Subcutaneous adipose tissue (tissue), 4 donors: Measurements from ENCODE around the gene IFT57. TPM values are rescaled to one million over a fixed set of nuclear protein-coding genes. Genes with fewer than 3 reads are reported as not detected.

ENCODE experiments used
- CTCF ChIP-seq: fragments of 450-650 bp; IDR thresholded peaks from one replicate; pipeline ENCODE4 v1.5.1; 2016; ENCODE audit warnings: low read depth, mild to moderate bottlenecking, control low read depth, antibody characterized with exemption, moderate library complexity
- total RNA-seq, 4 donors: library from RNA; depleted of rRNA; stranded (reverse); fragments of >200 nt; gene quantifications; one replicate each; pipeline ENCODE4 v1.1.0, GENCODE V29; 2016

The IFT57 gene
- total RNA-seq, 4 donors from 2014 or later: 24.3 to 53.3 (median 34.4) TPM

- TF ChIP-seq CTCF: no peak
These were observed 51.1 kb downstream of the IFT57 start for GRCh38 chr3:108171106-108171505.

- TF ChIP-seq CTCF: no peak
These were observed 57.8 kb downstream of the IFT57 start for GRCh38 chr3:108164391-108164790.

GRCh38 chr3:108159865-108160264 is 62.4 kb downstream of the IFT57 start:
- no peak for TF ChIP-seq CTCF

- no peak for TF ChIP-seq CTCF
These were observed 63.1 kb downstream of the IFT57 start for GRCh38 chr3:108159105-108159504.

GRCh38 chr3:108158251-108158650 is 64.0 kb downstream of the IFT57 start:
- TF ChIP-seq CTCF: no peak

GRCh38 chr3:108157273-108157672 is 65.0 kb downstream of the IFT57 start:
- TF ChIP-seq CTCF: no peak

GRCh38 chr3:108156312-108156853 is 65.8 kb downstream of the IFT57 start:
- no peak for TF ChIP-seq CTCF
